ENCODE measurements around the gene SP3. TPM values are rescaled to one million over a fixed set of nuclear protein-coding genes. Genes with fewer than 3 reads are reported as not detected.

Gene SP3
- total RNA-seq, 6 experiments from 2014 or later: 45.0 to 63.7 (median 52.1) TPM

GRCh38 chr2:173868406-173868805 lies 96.8 kb downstream of the SP3 start:
- Mint-ChIP-seq H3K4me1 (ENCODE audit: low read depth) (peaks cover 16% of the 10 kb centered on the region; the same call in 1 of the 2 replicates), H3K4me3 (no peak overlapping the region), H3K9me3 (no peaks in the 10 kb centered on the region), H3K27me3 (ENCODE audit: insufficient read depth) (peaks cover 52% of the 10 kb centered on the region), H3K36me3 (ENCODE audit: low read depth) (no peaks in the 10 kb centered on the region), H3K27ac (no peak overlapping the region)
- DNase-seq: no peak
- no peak for TF ChIP-seq CTCF (IDR thresholded peaks at IDR 0.05)

GRCh38 chr2:173866874-173867618 lies 98.1 kb downstream of the SP3 start:
- no peak for DNase-seq
- Mint-ChIP-seq H3K9me3 (no peaks in the 10 kb centered on the region), H3K27me3 (ENCODE audit: insufficient read depth) (peaks cover 52% of the 10 kb centered on the region), H3K36me3 (ENCODE audit: low read depth) (no peaks in the 10 kb centered on the region), H3K4me1 (ENCODE audit: low read depth) (peaks cover 16% of the 10 kb centered on the region; the same call in 1 of the 2 replicates), H3K27ac (no peak overlapping the region), H3K4me3 (no peak overlapping the region)
- no peak for TF ChIP-seq CTCF (IDR thresholded peaks at IDR 0.05)

- no peak overlapping the region for H3K27ac Mint-ChIP-seq
- DNase-seq: no peak
- TF ChIP-seq CTCF (IDR thresholded peaks at IDR 0.05): no peak
- H3K4me1 Mint-ChIP-seq (ENCODE audit: low read depth): peaks cover 16% of the 10 kb centered on the region; the same call in 1 of the 2 replicates
- no peaks in the 10 kb centered on the region for H3K36me3 Mint-ChIP-seq (ENCODE audit: low read depth)
- no peaks in the 10 kb centered on the region for H3K9me3 Mint-ChIP-seq
- H3K27me3 Mint-ChIP-seq (ENCODE audit: insufficient read depth): peaks cover 45% of the 10 kb centered on the region
- H3K4me3 Mint-ChIP-seq: no peak overlapping the region
Measured at GRCh38 chr2:173865971-173866873, 99.0 kb downstream of the SP3 start.

GRCh38 chr2:173862612-173863217 lies 102.5 kb downstream of the SP3 start:
- H3K27me3 Mint-ChIP-seq (ENCODE audit: insufficient read depth): peaks cover 45% of the 10 kb centered on the region
- TF ChIP-seq CTCF (IDR thresholded peaks at IDR 0.05): no peak
- H3K36me3 Mint-ChIP-seq (ENCODE audit: low read depth): no peaks in the 10 kb centered on the region
- H3K27ac Mint-ChIP-seq: no peak overlapping the region
- DNase-seq: no peak
- no peak overlapping the region for H3K4me3 Mint-ChIP-seq
- no peaks in the 10 kb centered on the region for H3K9me3 Mint-ChIP-seq
- H3K4me1 Mint-ChIP-seq (ENCODE audit: low read depth): peaks cover 9% of the 10 kb centered on the region; the same call in 1 of the 2 replicates

GRCh38 chr2:173860566-173860965 lies 104.6 kb downstream of the SP3 start:
- Mint-ChIP-seq H3K27me3 (ENCODE audit: insufficient read depth) (peaks cover 24% of the 10 kb centered on the region), H3K4me1 (ENCODE audit: low read depth) (no peaks in the 10 kb centered on the region), H3K9me3 (no peaks in the 10 kb centered on the region)

More at GRCh38 chr2:173860566-173860965, 104.6 kb downstream of the SP3 start:
- no peak for TF ChIP-seq CTCF (IDR thresholded peaks at IDR 0.05)
- no peak overlapping the region for H3K4me3 Mint-ChIP-seq
- no peak overlapping the region for H3K27ac Mint-ChIP-seq
- no peak for DNase-seq
- no peaks in the 10 kb centered on the region for H3K36me3 Mint-ChIP-seq (ENCODE audit: low read depth)
